SK-N-SH (cell line): Measurements from ENCODE around the gene NID1.

Experiments
- CTCF ChIP-seq: fragments of 200-600 bp; sonication (generic); IDR thresholded peaks from 2 replicates; pipeline ENCODE4 v1.6.1; 2017; ENCODE audit warnings: antibody characterized with exemption, mild to moderate bottlenecking, moderate library complexity
- EP300 ChIP-seq, 2 experiments: IDR thresholded peaks; 2 replicates each; pipeline versions ENCODE4 v1.4.0 to v1.6.1; 2012; ENCODE audit warnings: borderline replicate concordance in 1 of 2, low read depth in 1 of 2, low read length in 1 of 2
- MEF2A ChIP-seq: IDR thresholded peaks from 2 replicates; pipeline ENCODE4 v1.4.0; 2012; ENCODE audit warnings: low read depth, borderline replicate concordance
- MXI1 ChIP-seq: IDR thresholded peaks from 2 replicates; pipeline ENCODE4 v1.6.1; 2012; ENCODE audit warnings: mild to moderate bottlenecking, low read depth, low read length, improper control_type of control experiment
- NFIC ChIP-seq: IDR thresholded peaks from 2 replicates; pipeline ENCODE4 v1.4.0; 2012; ENCODE audit warnings: borderline replicate concordance
- NRF1 ChIP-seq: IDR thresholded peaks from 2 replicates; pipeline ENCODE4 v1.6.1; 2012; ENCODE audit warnings: low read depth, mild to moderate bottlenecking, low read length
- PBX3 ChIP-seq: IDR thresholded peaks from 2 replicates; pipeline ENCODE4; 2012
- POLR2AphosphoS5 ChIP-seq: IDR thresholded peaks from 2 replicates; pipeline ENCODE4 v1.6.1; 2012; ENCODE audit warnings: low read depth, low read length
- TEAD4 ChIP-seq: IDR thresholded peaks from 2 replicates; pipeline ENCODE4 v1.4.0; 2012; ENCODE audit warnings: mild to moderate bottlenecking, borderline replicate concordance; ENCODE audit not compliant: insufficient read depth
- YY1 ChIP-seq: IDR thresholded peaks from 2 replicates; pipeline ENCODE4 v1.4.0; 2012; ENCODE audit warnings: low read depth, mild to moderate bottlenecking
- TF ChIP-seq, protein P1 (sequence below): IDR thresholded peaks from 2 replicates; pipeline ENCODE4 v1.4.0; 2012; ENCODE audit warnings: low read depth

GRCh38 chr1:236066054-236066453 lies 1.2 kb upstream of the NID1 start:
- TF ChIP-seq MEF2A, result no peak
- no peak for TF ChIP-seq POLR2AphosphoS5
- TF ChIP-seq EP300 (IDR thresholded peaks at IDR 0.05; ENCODE audit: borderline replicate concordance in 1 of 2, low read depth in 1 of 2, low read length in 1 of 2), result no peak
- TF ChIP-seq MXI1, result no peak
- TF ChIP-seq NFIC, result no peak
- TF ChIP-seq CTCF, result no peak
- TF ChIP-seq NRF1, result no peak
- no peak for TF ChIP-seq PBX3
- no peak for TF ChIP-seq YY1
- TF ChIP-seq, protein P1, sequence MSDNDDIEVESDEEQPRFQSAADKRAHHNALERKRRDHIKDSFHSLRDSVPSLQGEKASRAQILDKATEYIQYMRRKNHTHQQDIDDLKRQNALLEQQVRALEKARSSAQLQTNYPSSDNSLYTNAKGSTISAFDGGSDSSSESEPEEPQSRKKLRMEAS, result no peak
- TF ChIP-seq TEAD4, result no peak
